GM12873 (cell line): ENCODE results near the gene ASF1A.
A peak's percentile ranks its signal among the peaks of the same experiment; 100 is the strongest.

Source experiments
- CTCF ChIP-seq: IDR thresholded peaks from 2 replicates; pipeline ENCODE4 v1.5.1; 2012; ENCODE audit warnings: low read depth, mild to moderate bottlenecking, moderate library complexity, low read length, control low read depth; ENCODE audit not compliant: insufficient read depth; ENCODE audit errors: missing control alignments

Gene ASF1A

DNA sequence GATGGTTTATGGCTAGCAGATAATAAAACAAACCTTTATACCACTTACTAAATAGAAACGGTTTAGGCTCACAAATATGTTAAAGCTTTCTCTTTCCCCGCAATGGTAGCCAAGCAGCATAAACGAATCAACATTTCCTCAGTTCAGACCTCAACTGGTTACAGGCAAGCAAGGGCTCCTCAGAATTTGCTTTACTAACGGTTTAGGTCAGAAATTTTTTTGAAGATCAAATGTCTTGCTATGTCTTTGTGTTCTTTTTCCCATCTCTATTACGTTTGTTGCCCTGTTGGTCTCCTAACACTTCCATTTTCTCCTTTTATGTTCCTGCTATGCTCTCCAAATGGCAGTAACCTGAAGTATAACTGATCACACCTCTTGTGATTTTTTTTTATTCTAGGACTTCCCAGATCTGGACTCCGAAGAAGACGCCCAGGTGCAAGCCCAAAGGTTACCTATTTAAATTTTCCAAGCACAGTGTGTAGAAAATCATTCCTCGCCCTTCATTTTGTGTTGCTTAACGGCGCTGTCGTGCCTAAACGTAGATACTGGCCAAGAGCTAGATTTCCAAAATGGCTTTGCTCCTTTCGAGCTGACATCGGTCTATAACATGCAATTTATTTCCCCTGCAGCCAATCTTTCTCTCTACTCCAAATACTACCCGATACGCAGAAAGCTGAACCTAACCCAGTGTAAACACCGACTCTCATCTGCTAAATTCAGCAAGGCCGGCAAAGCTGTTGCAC lies 717 bp upstream of the ASF1A start:
- no peak for TF ChIP-seq CTCF

DNA sequence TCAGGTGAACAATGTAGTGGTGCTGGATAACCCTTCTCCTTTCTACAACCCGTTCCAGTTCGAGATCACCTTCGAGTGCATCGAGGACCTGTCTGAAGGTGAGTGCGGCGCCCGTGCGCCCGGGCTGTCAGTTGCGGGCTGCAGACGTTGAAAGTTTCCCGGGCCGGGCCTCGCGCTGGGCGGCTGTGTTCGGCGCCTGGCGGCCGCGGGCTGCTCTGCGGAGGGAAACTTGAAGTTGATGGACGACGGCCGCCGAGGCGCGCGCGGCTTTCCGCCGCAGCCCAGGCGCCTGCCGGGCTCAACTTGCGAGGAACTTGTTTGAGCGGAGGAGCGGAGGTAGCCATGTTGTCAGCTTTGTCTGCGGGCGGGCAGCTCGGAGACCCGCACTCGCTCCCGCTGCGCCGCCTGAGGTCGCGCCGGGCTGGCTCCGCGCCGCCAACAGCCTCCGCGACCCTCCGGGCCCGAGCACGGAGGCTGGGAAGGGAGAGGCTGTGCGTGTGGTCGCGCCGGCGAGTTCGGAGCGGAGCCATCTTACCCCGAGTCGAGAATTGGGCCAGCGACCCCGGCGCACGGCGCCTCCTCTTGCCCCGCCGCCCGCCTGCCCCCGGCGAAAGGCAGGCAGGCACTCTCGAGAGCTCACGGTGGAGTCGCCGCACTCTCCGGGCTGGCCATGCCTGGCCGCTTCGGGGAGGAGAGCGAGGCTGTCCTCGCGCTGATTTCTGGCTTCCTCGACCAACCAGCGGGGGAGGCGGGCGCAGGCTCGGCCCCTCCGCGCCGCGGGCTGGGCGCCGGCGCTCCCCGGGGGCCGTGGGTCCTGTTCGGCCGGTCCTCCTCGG lies 691 bp downstream of the ASF1A start:
- TF ChIP-seq CTCF: peak; percentile 3

GRCh38 chr6:118895261-118895560 lies 1.3 kb downstream of the ASF1A start:
- no peak for TF ChIP-seq CTCF

DNA sequence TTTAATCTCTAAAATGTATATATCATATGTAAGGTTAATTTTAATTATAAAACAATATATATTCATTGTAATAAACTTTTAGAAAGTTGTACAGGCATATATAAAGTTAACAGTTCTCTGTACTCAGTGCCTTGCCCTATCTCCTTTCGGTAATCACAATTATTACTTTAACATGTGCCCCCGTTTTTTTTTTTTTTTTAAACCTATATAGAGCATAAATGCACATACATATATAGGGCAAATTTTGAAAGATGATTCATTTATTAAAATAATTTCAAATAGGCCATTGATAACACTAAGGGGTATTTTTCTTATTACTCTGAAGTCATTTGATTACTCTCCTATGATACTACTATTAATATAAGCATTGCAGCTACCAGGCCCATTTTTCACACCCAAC lies 1.9 kb downstream of the ASF1A start:
- TF ChIP-seq CTCF: no peak

GRCh38 chr6:118896339-118897136 lies 2.6 kb downstream of the ASF1A start:
- TF ChIP-seq CTCF: peak; percentile 43

- TF ChIP-seq CTCF: no peak
Measured at GRCh38 chr6:118897386-118897785, 3.4 kb downstream of the ASF1A start.

- TF ChIP-seq CTCF: no peak
Measured at GRCh38 chr6:118899948-118900347, 6.0 kb downstream of the ASF1A start.
